Measurements from ENCODE around the gene CASP6. TPM values are rescaled to one million over a fixed set of nuclear protein-coding genes. Genes with fewer than 3 reads are reported as not detected.

Gene CASP6
- total RNA-seq, 1 donor from 2014 or later, result 7.1 TPM

DNA sequence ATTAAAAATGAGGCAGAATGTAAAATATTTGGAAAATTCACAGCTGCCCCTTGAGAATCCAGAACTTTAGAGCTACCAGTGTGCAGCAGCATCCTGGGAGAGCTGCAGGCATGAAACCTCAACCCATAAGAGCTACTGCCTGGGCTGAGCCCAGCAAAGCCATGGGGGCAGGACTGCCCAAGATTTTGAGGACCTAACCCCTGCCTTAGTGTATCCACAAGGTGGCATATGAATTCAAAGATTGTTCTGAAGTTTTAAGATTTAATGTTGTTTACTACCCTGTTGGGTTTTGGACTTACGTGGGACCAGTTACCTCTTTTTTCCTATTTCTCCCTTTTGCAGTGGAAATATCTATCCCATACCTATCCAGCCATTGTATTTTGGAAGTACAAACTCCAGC is 26.4 kb downstream of the CASP6 start:
- ATAC-seq (no peak), DNase-seq (no peak)
- intact Hi-C loops (cut with micrococcal nuclease), result no loop called here

- DNase-seq, result no peak
- ATAC-seq, result no peak
- intact Hi-C loops (cut with micrococcal nuclease), result no loop called here
These were observed 27.4 kb downstream of the CASP6 start for GRCh38 chr4:109675843-109676242.

- intact Hi-C loops (cut with micrococcal nuclease), result no loop called here
- ATAC-seq (no peak), DNase-seq (no peak)
These were observed 28.1 kb downstream of the CASP6 start for GRCh38 chr4:109675181-109675580.

DNA sequence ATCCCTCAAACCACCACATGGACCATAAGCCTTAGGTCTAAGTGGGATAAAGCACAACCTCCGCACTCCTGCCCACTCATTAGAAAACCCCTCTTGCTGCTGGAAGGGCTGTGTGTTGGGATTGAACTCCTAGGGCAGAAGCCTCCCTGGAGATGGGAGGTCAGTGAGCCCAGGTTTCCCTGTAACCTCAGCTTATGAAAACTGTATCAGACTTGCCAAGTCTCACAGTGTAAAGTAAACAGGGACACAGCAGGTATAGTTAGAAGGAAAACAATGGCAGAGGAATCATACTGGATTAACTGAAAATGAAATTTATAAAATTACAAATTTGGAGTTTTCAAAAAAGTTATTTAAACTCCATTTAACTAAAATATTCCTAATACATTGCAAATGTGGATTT is 29.9 kb downstream of the CASP6 start:
- ATAC-seq (no peak), DNase-seq (no peak)
- intact Hi-C loops (cut with micrococcal nuclease), result no loop called here

DNA sequence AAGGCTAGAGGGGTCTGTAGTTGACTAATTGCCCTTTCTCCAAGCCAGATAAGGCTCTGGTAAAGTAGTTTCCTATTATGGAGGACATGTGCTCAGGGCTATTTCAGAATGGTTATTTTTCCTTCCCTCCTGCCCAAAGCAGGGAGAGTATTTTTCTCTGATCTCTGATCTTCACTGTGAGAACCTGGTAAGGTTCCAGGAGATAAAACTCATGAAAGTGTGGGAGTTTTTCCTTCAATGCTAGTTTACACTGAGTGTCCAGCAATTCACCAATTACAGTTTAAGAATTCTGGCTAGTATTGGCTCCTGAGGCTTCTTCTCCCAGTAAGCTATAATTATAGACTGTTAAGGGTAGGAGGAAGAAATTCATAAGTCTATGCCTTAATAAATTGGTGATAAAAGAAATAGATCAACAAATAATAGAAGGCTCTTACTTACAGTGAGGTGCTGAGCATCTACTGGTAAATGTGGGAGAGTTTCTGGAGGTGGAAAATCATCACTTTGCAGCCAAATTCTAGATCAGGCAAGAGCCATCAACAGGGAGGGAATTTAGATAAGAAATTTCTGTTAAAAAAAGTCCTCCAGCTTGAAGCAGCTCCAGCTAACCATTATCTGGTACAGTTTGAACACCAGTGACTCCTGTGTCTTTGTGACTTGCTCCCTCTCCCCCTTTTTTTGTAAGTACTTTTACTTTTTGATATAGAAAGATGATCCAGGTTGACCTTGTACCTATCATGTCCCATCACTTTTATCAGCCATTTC is 30.9 kb downstream of the CASP6 start:
- ATAC-seq, result no peak
- DNase-seq, result no peak
- intact Hi-C loops (cut with micrococcal nuclease), result no loop called here

DNA sequence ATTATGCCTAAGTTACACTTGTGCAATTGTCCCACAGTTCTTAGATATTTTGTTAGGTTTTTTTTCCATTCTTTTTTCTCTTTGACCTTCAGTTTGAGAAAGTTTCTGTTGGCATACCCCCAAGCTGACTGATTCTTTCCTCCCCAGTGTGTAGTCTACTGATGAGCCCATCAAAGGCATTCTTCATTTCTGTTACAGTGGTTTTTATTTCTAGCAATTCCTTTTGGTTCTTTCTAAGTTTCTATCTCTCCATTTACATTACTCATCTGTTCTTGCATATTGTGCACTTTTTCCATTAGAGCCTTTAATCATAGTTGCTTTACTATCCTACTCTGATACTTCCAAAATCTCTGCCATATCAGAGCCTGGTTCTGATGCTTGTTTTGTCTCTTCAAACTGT is 31.9 kb downstream of the CASP6 start:
- intact Hi-C loops (cut with micrococcal nuclease), result no loop called here
- DNase-seq, result no peak
- no peak for ATAC-seq

DNA sequence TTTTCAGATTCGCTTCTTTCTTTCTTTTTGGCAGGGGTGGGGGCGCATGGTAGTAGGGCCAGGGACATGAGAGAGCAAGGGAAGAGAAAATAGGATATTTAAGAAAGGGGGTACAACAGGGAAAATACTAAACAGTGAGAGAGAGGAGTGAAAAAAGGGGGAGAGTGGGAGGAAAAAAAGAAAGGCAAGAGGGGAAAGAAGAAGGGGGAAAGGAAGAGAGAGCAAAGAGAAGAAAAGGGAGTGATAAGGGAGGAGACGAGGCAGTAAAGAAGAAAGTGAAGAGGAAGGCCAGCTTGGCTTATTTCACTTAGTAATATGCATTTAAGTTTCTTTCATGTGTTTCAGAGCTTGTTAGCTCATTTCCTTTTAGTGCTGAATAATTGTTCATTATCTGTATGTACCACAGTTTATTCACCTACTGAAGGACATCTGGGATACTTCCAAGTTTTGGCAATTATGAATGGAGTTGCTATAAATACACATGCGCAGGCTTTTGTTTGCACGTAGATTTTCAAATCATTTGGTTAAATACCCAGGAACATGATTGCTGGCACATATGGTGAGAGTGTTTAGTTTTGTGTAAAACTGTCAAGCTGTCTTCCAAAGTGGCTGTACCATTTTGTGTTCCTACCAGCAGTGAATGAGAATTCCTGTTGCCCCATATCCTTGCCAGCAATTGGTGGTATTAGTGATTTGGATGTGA is 37.3 kb downstream of the CASP6 start:
- DNase-seq (no peak), ATAC-seq (no peak)
- intact Hi-C loops (cut with micrococcal nuclease), result no loop called here

DNA sequence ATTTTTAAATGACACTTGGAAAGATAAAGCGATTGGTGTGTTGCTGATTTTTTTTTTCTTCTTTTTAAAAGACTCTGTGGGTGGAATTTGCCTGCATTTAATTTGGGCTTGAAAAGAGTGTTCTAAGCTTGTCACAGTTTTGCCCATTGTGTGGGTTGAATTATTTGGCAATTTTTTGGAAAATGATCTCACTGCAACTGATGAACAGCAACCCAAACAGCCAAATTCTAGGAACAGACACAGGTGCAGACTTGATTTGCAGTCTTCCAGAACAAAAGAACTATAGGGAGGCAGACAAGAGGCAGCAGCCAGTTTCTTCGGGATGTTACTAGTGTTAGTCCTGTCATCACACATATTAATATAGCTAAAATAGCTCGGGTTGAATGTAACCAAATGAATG is 40.5 kb downstream of the CASP6 start:
- ATAC-seq, result no peak
- no peak for DNase-seq
- intact Hi-C loops (cut with micrococcal nuclease), result no loop called here

GRCh38 chr4:109662116-109662515 is 41.1 kb downstream of the CASP6 start:
- ATAC-seq, result no peak
- intact Hi-C loops (cut with micrococcal nuclease), result no loop called here

DNA sequence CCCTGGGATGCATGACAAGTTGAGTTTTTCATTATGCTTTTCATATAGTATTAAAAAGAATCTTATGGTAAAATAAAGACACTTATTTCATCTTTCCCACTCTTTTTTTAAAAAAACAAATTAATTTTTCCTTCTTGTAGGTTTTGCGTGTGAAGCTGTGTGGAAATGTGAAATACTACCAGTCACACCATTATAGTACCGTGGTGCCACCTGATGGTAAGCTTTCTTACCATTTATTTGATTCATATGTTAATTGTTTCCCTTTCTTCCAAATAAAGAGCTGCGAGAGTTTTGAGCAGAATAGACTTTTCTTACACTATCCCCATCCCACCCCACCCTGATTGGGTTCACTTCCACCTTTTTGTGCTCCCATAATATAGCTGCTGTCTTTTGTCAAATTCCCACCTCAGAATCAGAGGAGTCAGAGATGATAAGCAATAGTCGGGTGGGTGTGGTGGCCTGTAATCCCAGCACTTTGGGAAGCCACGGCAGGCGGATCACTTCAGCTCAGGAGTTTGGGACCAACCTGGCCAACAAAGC is 44.3 kb downstream of the CASP6 start:
- no peak for DNase-seq
- intact Hi-C loops (cut with micrococcal nuclease), result no loop called here
- ATAC-seq, result no peak

More at GRCh38 chr4:109662116-109662515, 41.1 kb downstream of the CASP6 start:
- DNase-seq, result no peak

DNA sequence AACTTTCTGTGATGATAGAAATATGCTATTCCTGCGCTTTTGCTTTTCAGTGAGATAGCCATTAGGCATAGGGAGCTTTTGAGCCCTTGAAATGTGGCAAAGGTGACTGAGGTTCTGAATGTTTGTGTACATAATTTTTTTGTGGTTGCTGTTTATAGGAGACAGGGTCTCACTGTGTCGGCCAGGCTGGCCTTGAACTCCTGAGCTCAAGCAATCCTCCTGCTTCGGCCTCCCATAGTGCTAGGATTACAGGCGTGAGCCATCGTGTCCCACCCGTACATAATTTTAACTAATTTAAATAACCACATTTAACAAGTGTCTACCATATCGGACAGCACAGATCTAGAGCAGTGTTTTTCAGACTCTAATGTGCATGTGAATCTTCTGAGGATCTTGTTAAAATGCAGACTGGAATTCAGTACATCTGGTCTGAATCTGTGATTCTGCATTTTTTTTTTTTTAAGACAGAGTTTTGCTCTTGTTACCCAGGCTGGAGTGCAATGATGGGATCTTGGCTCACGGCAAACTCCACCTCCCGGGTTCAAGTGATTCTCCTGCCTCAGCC is 45.3 kb downstream of the CASP6 start:
- DNase-seq, result no peak
- no peak for ATAC-seq
- intact Hi-C loops (cut with micrococcal nuclease), result no loop called here

GRCh38 chr4:109655396-109655795 is 47.8 kb downstream of the CASP6 start:
- intact Hi-C loops (cut with micrococcal nuclease), result no loop called here
- DNase-seq, result no peak
- no peak for ATAC-seq

DNA sequence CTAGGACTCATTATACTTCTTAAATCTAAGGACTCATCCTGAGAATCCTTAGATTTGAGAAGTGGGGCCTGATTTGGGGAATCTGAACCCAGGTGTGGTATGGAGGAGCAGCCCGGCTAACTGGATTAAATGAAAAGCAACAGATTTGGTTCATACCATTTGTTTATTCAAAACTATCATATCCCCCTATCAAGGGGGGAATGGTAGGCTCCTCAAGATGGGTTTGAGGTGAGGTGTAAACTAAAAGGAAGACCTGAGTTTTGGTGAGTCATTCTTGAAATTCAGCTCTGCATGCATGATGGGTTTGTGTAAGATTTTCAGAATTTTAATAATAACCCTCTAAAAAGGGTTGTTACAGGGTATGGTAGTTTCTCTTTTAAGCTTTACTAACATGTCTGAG is 53.4 kb downstream of the CASP6 start:
- DNase-seq (no peak), ATAC-seq (no peak)
- intact Hi-C loops (cut with micrococcal nuclease), result no loop called here

GRCh38 chr4:109648997-109649575 is 54.2 kb downstream of the CASP6 start:
- ATAC-seq (no peak), DNase-seq (no peak)
- intact Hi-C loops (cut with micrococcal nuclease), result no loop called here

DNA sequence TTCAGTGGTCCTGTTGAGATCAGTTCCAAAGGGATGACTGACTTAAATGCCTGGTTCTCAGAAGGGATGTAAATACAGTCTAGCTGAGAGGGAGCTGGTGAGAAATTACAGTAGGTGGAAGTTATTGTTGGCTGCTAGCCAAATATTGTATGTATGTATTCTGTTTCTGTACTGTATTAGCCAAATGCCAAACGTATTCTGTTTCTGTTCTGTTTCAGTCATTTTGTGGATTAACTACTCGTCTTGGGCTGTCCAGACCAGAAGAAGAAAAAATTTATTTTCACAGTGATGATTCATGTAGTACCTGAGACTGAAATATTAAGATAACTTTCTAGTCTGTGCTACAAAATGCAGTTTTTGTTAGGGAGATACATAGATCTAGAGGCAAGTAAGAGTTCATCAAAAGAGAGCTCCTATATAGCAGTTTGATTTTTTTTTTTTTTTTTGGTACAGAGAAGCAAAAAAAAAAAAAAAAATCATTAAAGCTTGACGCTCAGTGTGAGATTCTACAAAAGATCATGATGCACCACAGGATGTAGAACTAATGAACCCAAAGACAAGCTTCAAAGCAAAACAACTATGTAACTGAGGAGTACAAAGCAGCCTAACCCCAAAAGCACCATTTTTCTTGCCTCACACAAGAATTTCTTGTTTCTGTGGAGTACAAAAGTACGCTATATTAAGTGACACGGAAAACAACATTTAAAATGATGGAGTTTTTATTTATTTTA is 54.8 kb downstream of the CASP6 start:
- intact Hi-C loops (cut with micrococcal nuclease), result no loop called here
- ATAC-seq (no peak), DNase-seq (no peak)

DNA sequence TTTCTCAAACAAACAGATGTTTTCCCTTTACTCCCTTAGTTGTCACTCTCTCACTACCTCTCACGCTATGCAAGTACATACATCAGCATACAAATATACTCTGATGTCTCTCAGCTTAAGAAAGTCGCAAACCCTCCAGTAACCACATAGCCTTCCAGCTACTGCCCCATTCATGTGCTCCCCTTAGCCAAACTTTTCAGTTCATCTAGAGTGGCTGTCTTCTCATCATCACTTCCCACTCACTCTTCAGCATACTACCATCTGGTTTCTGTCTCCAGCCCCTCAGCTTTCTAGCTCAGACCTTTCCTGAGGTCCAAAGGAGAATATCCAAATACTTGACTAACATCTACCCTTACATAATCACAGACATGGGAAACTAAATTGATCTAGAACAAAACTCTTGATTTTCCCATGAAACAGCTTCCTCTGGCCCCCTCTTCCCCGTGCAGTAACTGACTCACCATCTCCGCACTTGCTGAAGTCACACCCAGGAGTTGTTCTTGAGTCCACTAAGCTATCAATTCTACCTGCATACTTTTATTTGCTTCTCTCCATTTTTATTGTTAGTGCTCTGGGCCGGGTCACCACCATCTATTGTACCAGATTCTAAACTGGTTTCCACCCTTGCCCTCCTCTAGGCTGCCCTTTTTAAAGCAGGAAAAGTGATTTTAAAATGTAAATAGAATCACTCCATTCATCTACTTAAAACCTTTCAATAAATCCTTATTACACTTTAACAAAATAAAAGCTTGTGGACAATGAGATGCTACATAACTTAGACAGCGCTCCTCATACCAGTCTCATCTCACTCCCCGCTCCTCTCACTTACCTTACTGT is 57.2 kb downstream of the CASP6 start:
- intact Hi-C loops (cut with micrococcal nuclease), result no loop called here

GRCh38 chr4:109640644-109641043 is 62.6 kb downstream of the CASP6 start:
- ATAC-seq (no peak), DNase-seq (no peak)
- intact Hi-C loops (cut with micrococcal nuclease), result no loop called here

More for the DNA sequence above, 57.2 kb downstream of the CASP6 start:
- ATAC-seq (no peak), DNase-seq (no peak)

Measured in left ventricle myocardium superior (tissue), 1 donor.